T-helper 17 cell (primary cell): Measurements from ENCODE around the gene STAC3. TPM values are rescaled to one million over a fixed set of nuclear protein-coding genes. Genes with fewer than 3 reads are reported as not detected.
A peak's percentile ranks its signal among the peaks of the same experiment; 100 is the strongest.

ENCODE experiments used
- ATAC-seq: fragments of 150-1000 bp; cut with Tn5 transposase; 2 replicates; pipeline ENCODE4 v1.10.0; 2021; ENCODE audit warnings: mild to moderate bottlenecking, moderate library complexity
- DNase-seq, 3 donors: peaks; one replicate each; pipeline versions ENCODE4 v3.0.0 to v3.0.0-alpha.2; 2020 to 2021
- H3K9me3 ChIP-seq: one replicate; pipeline ENCODE4 v1.7.0; 2013; ENCODE audit warnings: low read length, mild to moderate bottlenecking; ENCODE audit not compliant: control insufficient read depth, poor library complexity, severe bottlenecking
- H3K27ac Mint-ChIP-seq: one replicate; pipeline ENCODE4 v1.8.0; 2022; ENCODE audit warnings: mild to moderate bottlenecking, moderate library complexity, mixed read lengths
- H3K27me3 Mint-ChIP-seq: one replicate; pipeline ENCODE4 v1.8.0; 2022; ENCODE audit warnings: mixed read lengths
- H3K36me3 Mint-ChIP-seq: one replicate; pipeline ENCODE4 v1.8.0; 2022; ENCODE audit warnings: low read depth, mixed read lengths
- H3K4me1 Mint-ChIP-seq: one replicate; pipeline ENCODE4 v1.8.0; 2022; ENCODE audit warnings: mild to moderate bottlenecking, mixed read lengths
- H3K4me3 Mint-ChIP-seq: one replicate; pipeline ENCODE4 v1.8.0; 2022; ENCODE audit warnings: mild to moderate bottlenecking, moderate library complexity, mixed read lengths
- total RNA-seq, 4 donors: library from RNA in 2 of 4; stranded (reverse) in 2 of 4; gene quantifications; one replicate each; pipeline ENCODE4 v1.2.3 and lab custom pipeline; 2022 to 2026

The STAC3 gene
- total RNA-seq, 2 donors from 2014 or later: 1.6 to 1.9 TPM

- H3K27ac Mint-ChIP-seq: no peak overlapping the region
- no peak for ATAC-seq
- H3K36me3 Mint-ChIP-seq: peaks cover 14% of the 10 kb centered on the region
These were observed 15.7 kb upstream of the STAC3 start for GRCh38 chr12:57266681-57267080.

GRCh38 chr12:57263096-57263495 lies 12.1 kb upstream of the STAC3 start:
- H3K9me3 ChIP-seq: no peaks in the 10 kb centered on the region
- no peak for DNase-seq
- no peak for ATAC-seq
- no peak overlapping the region for H3K27ac Mint-ChIP-seq
- H3K4me1 Mint-ChIP-seq: peaks cover 3% of the 10 kb centered on the region
- H3K4me3 Mint-ChIP-seq: no peak overlapping the region
- peaks cover 6% of the 10 kb centered on the region for H3K36me3 Mint-ChIP-seq
- no peaks in the 10 kb centered on the region for H3K27me3 Mint-ChIP-seq

More at GRCh38 chr12:57266681-57267080, 15.7 kb upstream of the STAC3 start:
- Mint-ChIP-seq H3K4me1 (peaks cover 3% of the 10 kb centered on the region), H3K4me3 (no peak overlapping the region), H3K27me3 (no peaks in the 10 kb centered on the region)
- no peak for DNase-seq
- no peaks in the 10 kb centered on the region for H3K9me3 ChIP-seq

GRCh38 chr12:57262126-57262822 lies 11.3 kb upstream of the STAC3 start:
- no peak overlapping the region for H3K27ac Mint-ChIP-seq
- peaks cover 6% of the 10 kb centered on the region for H3K36me3 Mint-ChIP-seq
- DNase-seq (no peak), ATAC-seq (no peak)
- peaks cover 3% of the 10 kb centered on the region for H3K4me1 Mint-ChIP-seq
- H3K27me3 Mint-ChIP-seq: no peaks in the 10 kb centered on the region
- no peaks in the 10 kb centered on the region for H3K9me3 ChIP-seq
- H3K4me3 Mint-ChIP-seq: no peak overlapping the region

- peaks cover 4% of the 10 kb centered on the region for H3K36me3 Mint-ChIP-seq
- H3K27ac Mint-ChIP-seq: no peak overlapping the region
- H3K9me3 ChIP-seq: no peaks in the 10 kb centered on the region
- no peak for ATAC-seq
- H3K27me3 Mint-ChIP-seq: no peaks in the 10 kb centered on the region
- peaks cover 3% of the 10 kb centered on the region for H3K4me1 Mint-ChIP-seq
- DNase-seq: no peak
- H3K4me3 Mint-ChIP-seq: no peak overlapping the region
These were observed 10.5 kb upstream of the STAC3 start for GRCh38 chr12:57261428-57261865.

DNA sequence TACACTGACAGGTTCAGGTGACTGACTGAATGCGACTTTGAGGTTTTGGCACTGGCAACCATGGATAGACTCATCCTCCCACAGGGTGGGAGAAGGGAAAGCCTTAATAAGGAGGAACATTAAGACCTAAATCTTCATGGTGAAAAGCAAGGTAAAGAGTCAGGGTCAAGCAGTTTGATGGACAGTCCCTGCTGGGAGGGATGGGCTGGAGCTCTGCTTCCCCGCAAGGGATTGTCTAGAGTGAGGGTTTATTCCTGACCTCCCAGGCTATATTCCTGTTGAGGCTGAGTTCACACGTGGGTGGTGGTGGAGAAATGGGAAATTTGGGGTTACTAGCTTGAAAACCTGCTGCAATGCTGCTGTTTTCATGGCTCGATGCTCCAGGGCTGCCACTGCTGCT lies 9.4 kb upstream of the STAC3 start:
- H3K36me3 Mint-ChIP-seq: peaks cover 5% of the 10 kb centered on the region
- no peaks in the 10 kb centered on the region for H3K27me3 Mint-ChIP-seq
- DNase-seq (no peak), ATAC-seq (no peak)
- peaks cover 3% of the 10 kb centered on the region for H3K4me1 Mint-ChIP-seq
- no peak overlapping the region for H3K27ac Mint-ChIP-seq
- no peak overlapping the region for H3K4me3 Mint-ChIP-seq
- H3K9me3 ChIP-seq: no peaks in the 10 kb centered on the region

GRCh38 chr12:57258977-57259970 lies 8.3 kb upstream of the STAC3 start:
- Mint-ChIP-seq H3K4me3 (no peak overlapping the region), H3K4me1 (peaks cover 3% of the 10 kb centered on the region), H3K36me3 (peaks cover 4% of the 10 kb centered on the region), H3K27ac (no peak overlapping the region), H3K27me3 (no peaks in the 10 kb centered on the region)
- ATAC-seq (no peak), DNase-seq (no peak)
- no peaks in the 10 kb centered on the region for H3K9me3 ChIP-seq

DNA sequence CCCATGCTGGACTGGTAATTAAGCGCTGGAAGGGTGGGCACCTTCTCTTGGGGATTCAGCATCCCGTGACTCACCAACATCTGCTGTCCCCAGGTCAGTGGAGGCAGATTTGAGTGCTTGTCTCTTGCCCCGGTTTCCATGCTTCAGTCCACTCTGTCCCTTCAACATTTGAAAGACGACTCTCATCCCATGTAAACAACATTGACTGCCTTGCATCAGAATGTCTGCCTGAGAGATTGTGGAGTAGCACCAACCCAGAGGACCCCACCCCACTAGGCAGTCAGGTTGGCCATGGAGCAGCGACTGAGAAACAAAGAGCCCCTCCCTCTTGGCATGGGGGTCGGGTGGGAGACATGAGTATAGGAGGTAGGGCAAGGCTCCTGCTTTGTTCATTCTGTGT lies 4.9 kb upstream of the STAC3 start:
- Mint-ChIP-seq H3K36me3 (peaks cover 4% of the 10 kb centered on the region), H3K4me1 (no peaks in the 10 kb centered on the region), H3K27ac (no peak overlapping the region), H3K4me3 (no peak overlapping the region), H3K27me3 (no peaks in the 10 kb centered on the region)
- no peak for ATAC-seq
- no peak for DNase-seq
- no peaks in the 10 kb centered on the region for H3K9me3 ChIP-seq

- H3K9me3 ChIP-seq: no peaks in the 10 kb centered on the region
- Mint-ChIP-seq H3K4me1 (no peaks in the 10 kb centered on the region), H3K36me3 (peaks cover 4% of the 10 kb centered on the region), H3K27ac (no peak overlapping the region), H3K4me3 (no peak overlapping the region), H3K27me3 (no peaks in the 10 kb centered on the region)
- DNase-seq: no peak
- ATAC-seq: no peak
These were observed 3.7 kb upstream of the STAC3 start for GRCh38 chr12:57254506-57255280.

DNA sequence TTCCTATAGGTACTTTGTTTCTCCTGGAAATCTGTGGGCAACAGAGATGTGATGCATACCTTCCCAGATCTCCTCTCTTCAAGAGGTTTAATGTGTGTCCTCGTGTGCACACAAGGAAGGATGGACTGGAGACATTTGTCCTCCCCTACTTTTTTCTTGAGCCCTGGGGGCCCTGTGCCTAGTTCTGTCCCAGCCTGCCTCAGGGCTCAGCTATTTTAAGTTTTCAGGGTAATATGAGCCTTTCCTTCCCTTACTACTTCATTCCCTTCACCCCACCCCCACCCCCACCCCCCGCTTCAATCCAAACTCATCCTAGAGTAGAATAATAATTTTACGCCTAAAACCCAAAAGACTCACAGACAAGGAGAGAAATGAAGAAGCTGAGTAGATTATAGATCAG lies 446 bp downstream of the STAC3 start:
- Mint-ChIP-seq H3K27ac (no peak overlapping the region), H3K4me3 (no peak overlapping the region), H3K27me3 (peaks cover 5% of the 10 kb centered on the region), H3K36me3 (peaks cover 4% of the 10 kb centered on the region), H3K4me1 (peaks cover 6% of the 10 kb centered on the region)
- no peaks in the 10 kb centered on the region for H3K9me3 ChIP-seq
- no peak for ATAC-seq
- no peak for DNase-seq

DNA sequence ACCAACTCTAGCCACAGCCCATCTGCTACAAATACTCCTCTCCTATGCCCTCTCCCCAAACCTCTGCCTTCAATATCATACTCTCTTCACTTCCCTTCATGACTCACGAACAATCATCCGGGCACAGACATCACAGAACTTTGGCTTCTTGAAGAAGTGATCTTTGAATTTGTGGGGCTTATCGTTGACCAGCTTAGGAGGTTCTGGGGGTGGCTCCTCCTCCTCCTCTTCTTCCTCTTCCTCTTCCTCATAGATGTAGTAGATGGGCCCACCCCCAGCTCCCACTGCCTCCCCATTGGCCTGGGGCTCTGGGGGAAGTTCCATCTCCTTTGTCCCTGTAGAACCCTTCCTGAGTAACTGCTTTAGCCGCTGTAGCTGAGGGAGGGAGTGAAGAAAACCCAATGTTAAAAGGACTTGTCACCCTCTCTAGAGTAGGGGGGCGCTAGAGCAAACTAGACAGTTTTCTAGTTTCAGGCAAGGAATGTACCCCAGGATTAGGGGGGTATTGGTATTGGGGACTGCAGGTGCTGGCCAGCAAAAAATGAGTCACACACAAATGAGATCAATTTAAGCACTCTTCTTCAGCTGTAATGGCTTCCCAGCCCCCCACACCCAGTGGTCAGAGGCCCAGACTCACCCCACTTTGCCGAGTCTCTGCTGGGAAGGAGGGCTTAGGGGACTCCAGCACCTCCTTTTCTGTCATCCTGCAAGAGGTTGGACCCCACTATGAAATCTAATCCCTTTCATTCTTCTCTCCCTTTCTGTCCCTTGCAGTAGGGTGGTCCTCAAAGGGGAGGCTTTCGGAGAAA lies 1.8 kb downstream of the STAC3 start:
- H3K36me3 Mint-ChIP-seq: peaks cover 2% of the 10 kb centered on the region
- no peak for DNase-seq
- H3K4me1 Mint-ChIP-seq: peaks cover 8% of the 10 kb centered on the region
- peaks cover 12% of the 10 kb centered on the region for H3K27me3 Mint-ChIP-seq
- ATAC-seq: no peak
- peak overlapping the region; percentile 24 for H3K27ac Mint-ChIP-seq
- no peak overlapping the region for H3K4me3 Mint-ChIP-seq
- no peaks in the 10 kb centered on the region for H3K9me3 ChIP-seq

DNA sequence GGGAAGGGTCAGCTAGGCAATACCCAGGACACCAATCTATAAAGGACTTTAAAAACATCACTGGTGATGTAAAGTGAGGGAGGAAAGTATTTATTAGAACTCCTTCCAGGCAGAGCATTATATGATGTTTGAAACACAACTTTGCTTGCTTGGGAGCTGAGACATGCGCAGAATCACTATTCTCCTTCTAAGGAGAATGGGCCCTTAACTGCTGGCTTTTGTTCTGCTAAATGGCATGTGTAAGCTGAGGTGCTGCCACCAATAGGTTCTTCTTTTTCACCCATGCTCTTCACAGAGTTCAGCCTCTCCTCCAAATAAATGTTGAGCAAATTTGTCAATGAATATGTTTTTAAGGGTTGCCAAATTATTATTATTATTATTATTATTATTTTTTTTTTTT lies 3.9 kb downstream of the STAC3 start:
- no peak overlapping the region for H3K4me3 Mint-ChIP-seq
- no peaks in the 10 kb centered on the region for H3K9me3 ChIP-seq
- H3K4me1 Mint-ChIP-seq: peaks cover 23% of the 10 kb centered on the region
- no peak for ATAC-seq
- no peak overlapping the region for H3K27ac Mint-ChIP-seq
- H3K36me3 Mint-ChIP-seq: peaks cover 2% of the 10 kb centered on the region
- no peak for DNase-seq
- peaks cover 30% of the 10 kb centered on the region for H3K27me3 Mint-ChIP-seq

- no peak overlapping the region for H3K27ac Mint-ChIP-seq
- H3K36me3 Mint-ChIP-seq: peaks cover 2% of the 10 kb centered on the region
- peak overlapping the region; percentile 89 for H3K4me3 Mint-ChIP-seq
- H3K9me3 ChIP-seq: no peaks in the 10 kb centered on the region
- H3K27me3 Mint-ChIP-seq: peaks cover 56% of the 10 kb centered on the region
- ATAC-seq (no peak), DNase-seq (no peak)
- peaks cover 48% of the 10 kb centered on the region for H3K4me1 Mint-ChIP-seq
These were observed 6.7 kb downstream of the STAC3 start for GRCh38 chr12:57244312-57244696.
